ENCODE results near the gene GNAO1.

GRCh38 chr16:56294579-56294978 lies 103.3 kb downstream of the GNAO1 start:
- TF ChIP-seq POLR2AphosphoS5 (IDR thresholded peaks at IDR 0.05) (peak in 2 of 4 donors; percentile 43 to 58), CTCF (IDR thresholded peaks at IDR 0.05) (no peak)
